MCF 10A (cell line): ENCODE results near the gene POLR3E. TPM values are rescaled to one million over a fixed set of nuclear protein-coding genes. Genes with fewer than 3 reads are reported as not detected.
A peak's percentile ranks its signal among the peaks of the same experiment; 100 is the strongest.

ENCODE experiments used
- BruUV-seq: library from RNA; stranded (reverse); fragments of 400-500 nt; replicated peaks from 2 replicates; lab custom pipeline; 2021; lab: Mats Ljungman, UMichigan
- CTCF ChIA-PET: fragments of 300-600 bp; sonication (Branson Sonifier 250); formaldehyde crosslinking; extraction: SDS; loops from one replicate; lab custom pipeline; 2021; ENCODE audit warnings: antibody characterized with exemption, inconsistent platforms; lab: Yijun Ruan, JAX
- POLR2A ChIA-PET: fragments of 300-600, 350-650 bp; sonication (Branson Sonifier 250); formaldehyde crosslinking; extraction: SDS; loops from one replicate; lab custom pipeline; 2020; ENCODE audit warnings: antibody characterized with exemption, inconsistent platforms; lab: Yijun Ruan, JAX
- DNase-seq: peaks from one replicate; pipeline ENCODE4 v3.0.0-alpha.2; 2018; ENCODE audit not compliant: unreplicated experiment
- H3K27ac Mint-ChIP-seq: one replicate; pipeline ENCODE4 v1.8.0; 2022; ENCODE audit warnings: mild to moderate bottlenecking, low read depth, mixed read lengths; ENCODE audit not compliant: unreplicated experiment
- H3K27me3 Mint-ChIP-seq: one replicate; pipeline ENCODE4 v1.8.0; 2022; ENCODE audit warnings: mixed read lengths; ENCODE audit not compliant: insufficient read depth, unreplicated experiment
- H3K36me3 Mint-ChIP-seq: one replicate; pipeline ENCODE4 v1.8.0; 2022; ENCODE audit warnings: mild to moderate bottlenecking, moderate library complexity, mixed read lengths; ENCODE audit not compliant: insufficient read depth, unreplicated experiment
- H3K4me1 Mint-ChIP-seq: one replicate; pipeline ENCODE4 v1.8.0; 2022; ENCODE audit warnings: mixed read lengths; ENCODE audit not compliant: insufficient read depth, unreplicated experiment
- H3K4me3 Mint-ChIP-seq: one replicate; pipeline ENCODE4 v1.8.0; 2022; ENCODE audit warnings: mild to moderate bottlenecking, moderate library complexity, mixed read lengths; ENCODE audit not compliant: unreplicated experiment
- H3K9me3 Mint-ChIP-seq: one replicate; pipeline ENCODE4 v1.8.0; 2022; ENCODE audit warnings: mixed read lengths; ENCODE audit not compliant: unreplicated experiment
- CTCF ChIP-seq: fragments of 200-600 bp; IDR thresholded peaks from one replicate; pipeline ENCODE4 v1.8.0; 2022; ENCODE audit warnings: antibody characterized with exemption, mild to moderate bottlenecking; ENCODE audit not compliant: unreplicated experiment
- intact Hi-C: fragments of 100-400 bp; cut with micrococcal nuclease; formaldehyde crosslinking; loops from 2 replicates; pipeline ENCODE4 v1.14.1; 2022
- total RNA-seq: library from RNA; stranded (reverse); gene quantifications from 2 replicates; pipeline ENCODE4 v1.2.3, GENCODE V29; 2022

Gene POLR3E
- total RNA-seq, 1 experiment from 2014 or later, result 73.8 TPM

GRCh38 chr16:22317625-22318024, 20.4 kb downstream of the POLR3E start:
- TF ChIP-seq CTCF, result no peak
- H3K4me3 Mint-ChIP-seq, result no peak overlapping the region
- H3K9me3 Mint-ChIP-seq, result no peaks in the 10 kb centered on the region
- no peak overlapping the region for H3K27ac Mint-ChIP-seq
- H3K4me1 Mint-ChIP-seq, result no peaks in the 10 kb centered on the region
- ChIA-PET POLR2A (interaction anchor here (0.7 kb wide), 1 partner anchor 19 kb away, joined by 3 read pairs; no protein-coding TSS in a partner anchor), CTCF (interaction anchor here (0.6 to 4.7 kb wide), 9 partner anchors 8 to 1190 kb away, joined by 3 to 37 read pairs (median 3); no protein-coding TSS in a partner anchor)
- H3K36me3 Mint-ChIP-seq, result peaks cover 84% of the 10 kb centered on the region
- no TSS peak for BruUV-seq
- no peaks in the 10 kb centered on the region for H3K27me3 Mint-ChIP-seq
- no peak for DNase-seq
- intact Hi-C loops, result no loop called here

GRCh38 chr16:22318690-22319358, 21.6 kb downstream of the POLR3E start:
- Mint-ChIP-seq H3K4me1 (no peaks in the 10 kb centered on the region), H3K4me3 (no peak overlapping the region), H3K27me3 (no peaks in the 10 kb centered on the region), H3K9me3 (no peaks in the 10 kb centered on the region), H3K36me3 (peaks cover 86% of the 10 kb centered on the region), H3K27ac (no peak overlapping the region)
- ChIA-PET CTCF (interaction anchor here (0.6 to 4.7 kb wide), 19 partner anchors 9 to 1469 kb away, joined by 3 to 37 read pairs (median 5); no protein-coding TSS in a partner anchor), POLR2A (interaction anchor here (0.7 kb wide), 2 partner anchors 14 to 20 kb away, joined by 3 read pairs; no protein-coding TSS in a partner anchor)
- intact Hi-C loops, result no loop called here
- peak; percentile 47 for DNase-seq
- no TSS peak for BruUV-seq
- peak; percentile 65 for TF ChIP-seq CTCF

DNA sequence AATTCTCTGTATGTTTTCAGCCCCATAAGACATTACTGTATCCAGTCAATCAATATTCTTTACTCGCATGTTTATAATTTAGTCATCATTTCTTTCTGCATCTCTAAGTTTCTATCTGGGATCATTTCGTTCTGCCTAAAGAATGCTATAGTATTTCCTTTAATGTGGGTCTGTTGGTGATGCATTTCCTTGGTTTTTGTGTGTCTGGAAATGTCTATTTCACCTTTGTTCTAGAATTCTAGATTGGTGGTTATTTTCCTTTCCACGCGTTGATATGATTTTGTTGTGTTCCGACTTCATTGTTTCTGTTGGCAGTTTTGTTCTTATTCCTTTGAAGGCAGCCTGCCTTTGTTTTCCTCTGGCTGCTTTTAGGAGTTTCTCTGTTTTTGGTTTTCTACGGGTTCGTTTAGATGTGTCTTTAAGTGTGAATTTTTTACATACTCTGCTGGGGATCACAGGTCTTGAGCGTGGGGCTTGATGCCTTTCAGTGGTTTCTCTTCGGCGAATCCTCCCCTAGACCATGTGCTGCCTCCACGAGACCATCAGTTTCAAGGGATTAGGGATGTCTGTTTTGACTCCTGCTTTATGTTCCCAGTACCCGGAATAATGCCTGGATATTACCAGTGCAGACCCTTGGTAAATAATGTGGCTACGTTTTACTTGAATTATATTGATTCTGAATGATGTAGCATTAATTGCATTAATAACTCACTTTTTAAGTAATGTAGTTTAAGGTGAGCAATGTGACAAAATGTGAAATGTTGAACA, 23.5 kb downstream of the POLR3E start:
- BruUV-seq, result no TSS peak
- TF ChIP-seq CTCF, result no peak
- intact Hi-C loops, result loop anchor here (5.0 kb wide), 1 partner anchor 1163 kb away; the partner anchor contains the start of gene LDAF1
- ChIA-PET POLR2A (interaction anchor here (0.5 kb wide), 1 partner anchor 28 kb away, joined by 3 read pairs; no protein-coding TSS in a partner anchor), CTCF (interaction anchor here (0.6 to 4.7 kb wide), 12 partner anchors 8 to 119 kb away, joined by 3 to 37 read pairs (median 3); no protein-coding TSS in a partner anchor)
- peaks cover 79% of the 10 kb centered on the region for H3K36me3 Mint-ChIP-seq
- no peaks in the 10 kb centered on the region for H3K27me3 Mint-ChIP-seq
- no peaks in the 10 kb centered on the region for H3K9me3 Mint-ChIP-seq
- no peak for DNase-seq
- H3K4me3 Mint-ChIP-seq, result no peak overlapping the region
- no peaks in the 10 kb centered on the region for H3K4me1 Mint-ChIP-seq
- H3K27ac Mint-ChIP-seq, result no peak overlapping the region
